Activated CD4-positive, alpha-beta T cell treated with anti-CD3 and anti-CD28 coated beads, Interleukin-2, amount 10 ng/mL, durations not matched to agents 7 days and 5 days (primary cell): Measurements from ENCODE around the gene COX4I2. TPM values are rescaled to one million over a fixed set of nuclear protein-coding genes. Genes with fewer than 3 reads are reported as not detected.

Experiments used
- CTCF ChIA-PET: fragments of 350-600 bp; sonication (Branson Sonifier 250); formaldehyde crosslinking; loops from one replicate; lab custom pipeline; 2021; ENCODE audit warnings: antibody characterized with exemption; lab: Charles Lee
- POLR2A ChIA-PET: fragments of 350-600 bp; sonication (Branson Sonifier 250); formaldehyde crosslinking; loops from one replicate; lab custom pipeline; 2021; ENCODE audit warnings: antibody characterized with exemption; lab: Charles Lee
- DNase-seq: peaks from one replicate; pipeline ENCODE4 v3.0.0-alpha.2; 2020
- H3K27ac Mint-ChIP-seq: one replicate; pipeline ENCODE4 v1.8.0; 2021; ENCODE audit warnings: mild to moderate bottlenecking, moderate library complexity, mixed read lengths
- H3K27me3 Mint-ChIP-seq: one replicate; pipeline ENCODE4 v1.8.0; 2021; ENCODE audit warnings: mixed read lengths
- H3K36me3 Mint-ChIP-seq: one replicate; pipeline ENCODE4 v1.8.0; 2021; ENCODE audit warnings: low read depth, mixed read lengths
- H3K4me1 Mint-ChIP-seq: one replicate; pipeline ENCODE4 v1.8.0; 2021; ENCODE audit warnings: mixed read lengths
- H3K4me3 Mint-ChIP-seq: one replicate; pipeline ENCODE4 v1.8.0; 2021; ENCODE audit warnings: mild to moderate bottlenecking, moderate library complexity, mixed read lengths
- H3K9me3 Mint-ChIP-seq: one replicate; pipeline ENCODE4 v1.8.0; 2021; ENCODE audit warnings: mixed read lengths
- total RNA-seq, 2 experiments: library from RNA; stranded (reverse); gene quantifications; one replicate each; pipeline ENCODE4 v1.2.3, GENCODE V29; 2021

The COX4I2 gene
- total RNA-seq, 2 experiments from 2014 or later = not detected

DNA sequence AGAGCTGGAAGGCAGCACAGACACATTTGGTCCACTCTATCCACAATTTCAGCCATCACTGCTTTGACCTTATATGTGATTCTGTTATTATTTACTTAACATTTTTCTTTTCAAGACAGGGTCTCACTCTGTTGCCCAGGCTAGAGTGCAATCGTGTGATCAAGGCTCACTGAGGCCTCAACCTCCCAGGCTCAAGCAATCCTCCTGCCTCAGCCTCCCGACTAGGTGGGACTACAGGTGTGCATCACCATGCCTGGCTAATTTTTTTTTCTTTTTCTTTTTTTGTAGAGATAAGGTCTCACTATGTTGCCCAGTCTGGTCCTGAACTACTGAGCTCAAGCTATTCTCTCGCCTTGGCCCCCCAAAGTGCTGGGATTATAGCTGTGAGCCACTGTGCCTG is 44.6 kb downstream of the COX4I2 start:
- ChIA-PET CTCF (interaction anchor here (0.5 to 2.2 kb wide), 3 partner anchors 11 to 41 kb away, joined by 3 to 6 read pairs (median 4); no protein-coding TSS in a partner anchor), POLR2A (no interaction called here)
- no peak for DNase-seq
- H3K4me3 Mint-ChIP-seq = no peak overlapping the region
- no peak overlapping the region for H3K27ac Mint-ChIP-seq
- H3K36me3 Mint-ChIP-seq = peaks cover 76% of the 10 kb centered on the region
- H3K9me3 Mint-ChIP-seq = no peaks in the 10 kb centered on the region
- H3K4me1 Mint-ChIP-seq = peaks cover 91% of the 10 kb centered on the region
- H3K27me3 Mint-ChIP-seq = no peaks in the 10 kb centered on the region

- DNase-seq = no peak
- Mint-ChIP-seq H3K9me3 (no peaks in the 10 kb centered on the region), H3K27ac (peak overlapping the region; percentile 72), H3K27me3 (no peaks in the 10 kb centered on the region), H3K4me3 (no peak overlapping the region), H3K36me3 (peaks cover 74% of the 10 kb centered on the region), H3K4me1 (peaks cover 90% of the 10 kb centered on the region)
- ChIA-PET POLR2A (no interaction called here), CTCF (interaction anchor here (2.2 to 2.4 kb wide), 2 partner anchors 10 to 27 kb away, joined by 6 read pairs; no protein-coding TSS in a partner anchor)
Measured at GRCh38 chr20:31682927-31683326, 45.2 kb downstream of the COX4I2 start.

- H3K36me3 Mint-ChIP-seq = peaks cover 69% of the 10 kb centered on the region
- peaks cover 84% of the 10 kb centered on the region for H3K4me1 Mint-ChIP-seq
- ChIA-PET CTCF (interaction anchor here (0.7 to 2.4 kb wide), 14 partner anchors 8 to 50 kb away, joined by 3 to 13 read pairs (median 6); no protein-coding TSS in a partner anchor), POLR2A (interaction anchor here (1.0 kb wide), 2 partner anchors 8 to 21 kb away, joined by 3 read pairs; no protein-coding TSS in a partner anchor)
- no peaks in the 10 kb centered on the region for H3K9me3 Mint-ChIP-seq
- H3K4me3 Mint-ChIP-seq = no peak overlapping the region
- peak; percentile 28 for DNase-seq
- H3K27me3 Mint-ChIP-seq = no peaks in the 10 kb centered on the region
- H3K27ac Mint-ChIP-seq = peak overlapping the region; percentile 84
Measured at GRCh38 chr20:31684153-31685015, 46.7 kb downstream of the COX4I2 start.

GRCh38 chr20:31685853-31686643 is 48.3 kb downstream of the COX4I2 start:
- Mint-ChIP-seq H3K27me3 (no peaks in the 10 kb centered on the region), H3K36me3 (peaks cover 64% of the 10 kb centered on the region), H3K4me1 (peaks cover 72% of the 10 kb centered on the region), H3K27ac (peak overlapping the region; percentile 84), H3K9me3 (no peaks in the 10 kb centered on the region), H3K4me3 (no peak overlapping the region)
- DNase-seq = no peak
- POLR2A ChIA-PET = interaction anchor here (0.6 to 0.7 kb wide), 2 partner anchors 18 to 855 kb away, joined by 4 to 7 read pairs; no protein-coding TSS in a partner anchor
- CTCF ChIA-PET = interaction anchor here (1.3 to 2.1 kb wide), 4 partner anchors 12 to 51 kb away, joined by 4 to 9 read pairs (median 6); no protein-coding TSS in a partner anchor

- no peak for DNase-seq
- POLR2A ChIA-PET = no interaction called here
- peaks cover 68% of the 10 kb centered on the region for H3K36me3 Mint-ChIP-seq
- CTCF ChIA-PET = interaction anchor here (0.8 to 2.1 kb wide), 4 partner anchors 9 to 36 kb away, joined by 3 to 6 read pairs (median 4); no protein-coding TSS in a partner anchor
- H3K27me3 Mint-ChIP-seq = no peaks in the 10 kb centered on the region
- H3K4me1 Mint-ChIP-seq = peaks cover 70% of the 10 kb centered on the region
- H3K27ac Mint-ChIP-seq = no peak overlapping the region
- H3K4me3 Mint-ChIP-seq = no peak overlapping the region
- H3K9me3 Mint-ChIP-seq = no peaks in the 10 kb centered on the region
Measured at GRCh38 chr20:31687777-31688176, 50.1 kb downstream of the COX4I2 start.

DNA sequence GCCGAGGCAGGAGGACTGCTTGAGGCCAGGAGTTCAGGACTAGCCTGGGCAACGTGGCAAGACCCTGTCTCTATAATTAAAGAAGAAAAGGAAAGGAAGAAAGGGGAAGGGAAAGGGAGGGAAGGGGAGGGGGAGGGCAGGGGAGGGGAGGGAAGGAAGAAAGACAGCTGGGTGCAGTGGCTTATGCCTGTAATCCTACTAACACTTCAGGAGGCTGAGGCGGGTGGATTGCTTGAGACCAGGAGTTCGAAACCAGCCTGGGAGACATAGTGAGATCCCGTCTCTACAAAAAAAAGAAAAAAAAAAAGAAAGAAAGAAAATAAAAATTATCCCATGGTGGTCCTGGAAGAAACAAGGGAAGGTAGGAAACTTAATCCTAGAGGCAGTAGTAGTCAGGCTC is 51.4 kb downstream of the COX4I2 start:
- no peaks in the 10 kb centered on the region for H3K9me3 Mint-ChIP-seq
- peaks cover 65% of the 10 kb centered on the region for H3K4me1 Mint-ChIP-seq
- H3K27ac Mint-ChIP-seq = peak overlapping the region; percentile 79
- H3K4me3 Mint-ChIP-seq = no peak overlapping the region
- no peaks in the 10 kb centered on the region for H3K27me3 Mint-ChIP-seq
- ChIA-PET CTCF (interaction anchor here (1.2 to 1.3 kb wide), 2 partner anchors 14 to 56 kb away, joined by 6 read pairs; no protein-coding TSS in a partner anchor), POLR2A (no interaction called here)
- H3K36me3 Mint-ChIP-seq = peaks cover 61% of the 10 kb centered on the region
- no peak for DNase-seq

GRCh38 chr20:31690124-31690666 is 52.5 kb downstream of the COX4I2 start:
- H3K4me3 Mint-ChIP-seq = no peak overlapping the region
- no peaks in the 10 kb centered on the region for H3K27me3 Mint-ChIP-seq

GRCh38 chr20:31691646-31692275 is 54.0 kb downstream of the COX4I2 start:
- no peak for DNase-seq
- ChIA-PET POLR2A (interaction anchor here (0.8 kb wide), 1 partner anchor 17 kb away, joined by 3 read pairs; no protein-coding TSS in a partner anchor), CTCF (interaction anchor here (1.5 to 2.7 kb wide), 3 partner anchors 8 to 79 kb away, joined by 5 to 11 read pairs (median 5); no protein-coding TSS in a partner anchor)
- Mint-ChIP-seq H3K27me3 (no peaks in the 10 kb centered on the region), H3K4me3 (no peak overlapping the region), H3K9me3 (no peaks in the 10 kb centered on the region), H3K36me3 (peaks cover 56% of the 10 kb centered on the region), H3K4me1 (peaks cover 60% of the 10 kb centered on the region), H3K27ac (peak overlapping the region; percentile 70)

More at GRCh38 chr20:31690124-31690666, 52.5 kb downstream of the COX4I2 start:
- no peak for DNase-seq
- Mint-ChIP-seq H3K9me3 (no peaks in the 10 kb centered on the region), H3K36me3 (peaks cover 67% of the 10 kb centered on the region), H3K27ac (no peak overlapping the region), H3K4me1 (peaks cover 65% of the 10 kb centered on the region)
- ChIA-PET POLR2A (no interaction called here), CTCF (interaction anchor here (0.6 to 1.3 kb wide), 3 partner anchors 15 to 1137 kb away, joined by 4 to 6 read pairs (median 6); no protein-coding TSS in a partner anchor)

DNA sequence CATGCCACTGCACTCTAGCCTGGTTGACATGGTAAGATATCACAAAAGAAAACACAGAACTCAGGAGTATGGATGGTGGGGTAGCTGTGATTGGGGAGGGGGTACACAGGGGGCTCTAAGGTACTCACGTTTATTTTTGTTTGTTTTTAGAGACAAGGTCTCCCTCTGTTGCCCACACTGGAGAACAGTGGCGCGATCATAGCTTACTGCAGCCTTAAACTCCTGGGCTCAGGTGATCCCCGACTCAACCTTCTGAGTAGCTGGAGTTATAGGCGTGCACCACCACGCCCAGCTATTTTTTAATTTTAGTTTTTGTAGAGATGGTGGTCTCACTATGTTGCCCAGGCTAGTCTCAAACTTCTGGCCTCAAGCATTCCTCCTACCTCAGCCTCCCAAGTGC is 55.7 kb downstream of the COX4I2 start:
- H3K36me3 Mint-ChIP-seq = peaks cover 47% of the 10 kb centered on the region
- ChIA-PET POLR2A (no interaction called here), CTCF (interaction anchor here (0.6 to 2.7 kb wide), 9 partner anchors 9 to 671 kb away, joined by 3 to 11 read pairs (median 3); no protein-coding TSS in a partner anchor)
- H3K9me3 Mint-ChIP-seq = no peaks in the 10 kb centered on the region
- H3K27ac Mint-ChIP-seq = peak overlapping the region; percentile 41
- H3K4me1 Mint-ChIP-seq = peaks cover 56% of the 10 kb centered on the region
- no peak overlapping the region for H3K4me3 Mint-ChIP-seq
- no peaks in the 10 kb centered on the region for H3K27me3 Mint-ChIP-seq
- no peak for DNase-seq

DNA sequence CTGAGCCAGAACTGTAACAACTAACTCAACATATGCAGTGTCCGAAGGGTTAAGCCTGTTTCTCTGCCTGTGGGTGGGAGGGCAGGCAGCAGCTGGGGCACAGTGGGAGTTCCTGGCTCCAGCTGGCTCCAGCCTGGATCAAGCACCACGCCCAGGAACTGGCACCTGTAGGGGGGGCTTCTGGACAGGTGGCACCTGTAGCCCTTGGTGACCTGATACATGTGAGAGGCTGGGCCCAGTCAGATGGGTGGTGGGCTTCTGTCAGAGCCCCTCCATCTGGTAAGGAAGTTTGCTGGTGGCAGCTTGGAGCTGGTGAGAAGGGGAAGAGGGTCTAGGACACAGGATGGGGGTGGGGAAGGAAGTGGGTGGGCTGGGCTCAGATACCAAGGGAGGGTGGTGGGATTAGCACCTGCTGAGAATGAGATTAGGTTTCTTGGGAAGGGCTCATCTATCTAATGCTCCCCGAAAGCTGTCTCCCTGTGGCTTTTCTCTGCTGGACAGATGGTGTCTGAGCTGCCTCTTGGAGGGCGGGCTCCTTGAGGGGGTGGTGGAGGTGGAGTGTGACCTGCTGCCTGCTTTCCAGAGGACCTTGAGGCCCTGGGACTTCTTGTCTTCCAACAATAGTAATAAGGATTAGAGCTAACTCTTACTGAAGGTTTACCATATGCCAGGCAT is 56.4 kb downstream of the COX4I2 start:
- Mint-ChIP-seq H3K27me3 (no peaks in the 10 kb centered on the region), H3K4me3 (no peak overlapping the region), H3K4me1 (peaks cover 57% of the 10 kb centered on the region), H3K36me3 (peaks cover 46% of the 10 kb centered on the region), H3K9me3 (no peaks in the 10 kb centered on the region), H3K27ac (peak overlapping the region; percentile 81)
- CTCF ChIA-PET = interaction anchor here (1.0 to 2.7 kb wide), 5 partner anchors 10 to 30 kb away, joined by 3 to 11 read pairs (median 6); no protein-coding TSS in a partner anchor
- POLR2A ChIA-PET = no interaction called here
- DNase-seq = no peak
